Measurements from ENCODE around the gene RAET1G. TPM values are rescaled to one million over a fixed set of nuclear protein-coding genes. Genes with fewer than 3 reads are reported as not detected.

Gene RAET1G
- total RNA-seq, 1 experiment from 2014 or later, result 9.9 TPM

DNA sequence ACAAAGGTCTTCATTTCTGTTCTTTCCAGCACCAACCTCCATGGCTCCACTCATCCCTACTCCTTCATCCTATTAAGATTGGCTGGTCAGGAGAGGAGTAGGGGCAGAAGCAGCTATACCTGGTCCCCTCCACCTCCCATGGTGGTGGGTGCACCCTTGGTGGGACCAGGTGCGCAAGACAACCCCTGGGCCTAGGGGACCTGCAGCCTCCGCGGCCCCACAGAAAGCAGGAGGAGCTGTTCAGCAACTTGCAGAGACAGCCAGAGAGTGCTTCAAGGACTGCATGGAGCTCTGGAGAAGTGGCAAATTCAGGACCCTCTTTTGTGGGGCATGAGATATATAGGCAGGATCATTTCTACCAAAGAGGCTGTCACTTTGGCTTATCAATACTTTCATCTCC lies 28.7 kb upstream of the RAET1G start:
- H3K36me3 Mint-ChIP-seq (ENCODE audit: insufficient read depth, unreplicated experiment), result peaks cover 10% of the 10 kb centered on the region
- H3K27ac Mint-ChIP-seq (ENCODE audit: low read depth, unreplicated experiment), result no peak overlapping the region
- peaks cover 47% of the 10 kb centered on the region for H3K27me3 Mint-ChIP-seq (ENCODE audit: insufficient read depth, unreplicated experiment)
- no TSS peak for BruUV-seq (replicated peaks)
- H3K9me3 Mint-ChIP-seq (ENCODE audit: unreplicated experiment), result no peaks in the 10 kb centered on the region
- no peaks in the 10 kb centered on the region for H3K4me1 Mint-ChIP-seq (ENCODE audit: insufficient read depth, unreplicated experiment)
- ChIA-PET POLR2A (no interaction called here), CTCF (no interaction called here)
- H3K4me3 Mint-ChIP-seq (ENCODE audit: unreplicated experiment), result no peak overlapping the region
- intact Hi-C loops (cut with micrococcal nuclease), result no loop called here
- TF ChIP-seq, protein P1, sequence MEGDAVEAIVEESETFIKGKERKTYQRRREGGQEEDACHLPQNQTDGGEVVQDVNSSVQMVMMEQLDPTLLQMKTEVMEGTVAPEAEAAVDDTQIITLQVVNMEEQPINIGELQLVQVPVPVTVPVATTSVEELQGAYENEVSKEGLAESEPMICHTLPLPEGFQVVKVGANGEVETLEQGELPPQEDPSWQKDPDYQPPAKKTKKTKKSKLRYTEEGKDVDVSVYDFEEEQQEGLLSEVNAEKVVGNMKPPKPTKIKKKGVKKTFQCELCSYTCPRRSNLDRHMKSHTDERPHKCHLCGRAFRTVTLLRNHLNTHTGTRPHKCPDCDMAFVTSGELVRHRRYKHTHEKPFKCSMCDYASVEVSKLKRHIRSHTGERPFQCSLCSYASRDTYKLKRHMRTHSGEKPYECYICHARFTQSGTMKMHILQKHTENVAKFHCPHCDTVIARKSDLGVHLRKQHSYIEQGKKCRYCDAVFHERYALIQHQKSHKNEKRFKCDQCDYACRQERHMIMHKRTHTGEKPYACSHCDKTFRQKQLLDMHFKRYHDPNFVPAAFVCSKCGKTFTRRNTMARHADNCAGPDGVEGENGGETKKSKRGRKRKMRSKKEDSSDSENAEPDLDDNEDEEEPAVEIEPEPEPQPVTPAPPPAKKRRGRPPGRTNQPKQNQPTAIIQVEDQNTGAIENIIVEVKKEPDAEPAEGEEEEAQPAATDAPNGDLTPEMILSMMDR (IDR thresholded peaks at IDR 0.05; ENCODE audit: unreplicated experiment), result no peak
- DNase-seq (ENCODE audit: unreplicated experiment), result no peak

DNA sequence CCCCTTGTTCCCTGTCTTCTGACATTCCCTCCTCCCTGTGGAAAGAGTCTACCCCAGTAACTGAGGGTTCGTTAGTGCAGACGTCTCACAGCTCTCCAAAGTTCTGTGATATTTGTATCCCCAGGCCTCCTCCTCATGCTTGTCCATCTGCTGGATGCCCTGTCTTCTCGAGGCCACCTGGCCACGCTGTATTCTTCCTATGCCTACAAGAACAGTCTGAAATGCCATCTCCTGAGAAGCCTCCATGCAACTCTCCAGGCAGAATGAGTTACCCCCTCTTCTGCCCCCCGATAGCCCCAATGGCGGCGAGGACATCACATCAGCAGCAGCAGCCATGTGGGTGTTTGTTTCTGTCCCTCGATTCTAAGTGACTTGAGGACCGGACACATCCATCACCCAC lies 28.2 kb upstream of the RAET1G start:
- intact Hi-C loops (cut with micrococcal nuclease), result no loop called here
- ChIA-PET CTCF (no interaction called here), POLR2A (no interaction called here)
- H3K27me3 Mint-ChIP-seq (ENCODE audit: insufficient read depth, unreplicated experiment), result peaks cover 42% of the 10 kb centered on the region
- no peaks in the 10 kb centered on the region for H3K9me3 Mint-ChIP-seq (ENCODE audit: unreplicated experiment)
- no peaks in the 10 kb centered on the region for H3K4me1 Mint-ChIP-seq (ENCODE audit: insufficient read depth, unreplicated experiment)
- BruUV-seq (replicated peaks), result no TSS peak
- H3K4me3 Mint-ChIP-seq (ENCODE audit: unreplicated experiment), result no peak overlapping the region
- H3K27ac Mint-ChIP-seq (ENCODE audit: low read depth, unreplicated experiment), result no peak overlapping the region
- peaks cover 12% of the 10 kb centered on the region for H3K36me3 Mint-ChIP-seq (ENCODE audit: insufficient read depth, unreplicated experiment)
- TF ChIP-seq, protein P1 (IDR thresholded peaks at IDR 0.05; ENCODE audit: unreplicated experiment), result no peak
- DNase-seq (ENCODE audit: unreplicated experiment), result no peak

DNA sequence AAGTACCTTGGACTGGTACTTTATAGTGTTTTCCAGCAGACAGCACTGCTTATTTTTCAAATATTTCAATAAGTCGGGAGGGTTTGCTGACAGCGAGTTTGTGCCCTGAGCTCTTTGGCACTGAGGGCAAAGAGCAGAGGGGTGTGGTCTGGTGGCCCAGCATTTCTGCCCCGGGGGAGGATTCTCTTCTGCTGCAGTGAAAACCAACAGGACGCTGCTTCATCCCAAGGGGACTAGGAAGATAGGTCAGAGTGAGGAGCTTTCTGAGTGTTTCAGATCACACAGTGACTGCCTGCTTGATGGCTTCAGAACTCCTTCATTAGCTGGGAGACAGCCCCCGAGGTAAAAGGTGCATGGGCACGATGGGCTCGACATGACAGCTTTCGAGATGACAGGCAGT lies 27.5 kb upstream of the RAET1G start:
- H3K4me1 Mint-ChIP-seq (ENCODE audit: insufficient read depth, unreplicated experiment), result no peaks in the 10 kb centered on the region
- peaks cover 12% of the 10 kb centered on the region for H3K36me3 Mint-ChIP-seq (ENCODE audit: insufficient read depth, unreplicated experiment)
- no peak overlapping the region for H3K4me3 Mint-ChIP-seq (ENCODE audit: unreplicated experiment)
- H3K9me3 Mint-ChIP-seq (ENCODE audit: unreplicated experiment), result no peaks in the 10 kb centered on the region
- intact Hi-C loops (cut with micrococcal nuclease), result no loop called here
- H3K27ac Mint-ChIP-seq (ENCODE audit: low read depth, unreplicated experiment), result no peak overlapping the region
- BruUV-seq (replicated peaks), result no TSS peak
- ChIA-PET POLR2A (no interaction called here), CTCF (interaction anchor here (0.5 to 0.6 kb wide), 2 partner anchors 22 to 25 kb away, joined by 3 read pairs; no protein-coding TSS in a partner anchor)
- no peak for DNase-seq (ENCODE audit: unreplicated experiment)
- peaks cover 35% of the 10 kb centered on the region for H3K27me3 Mint-ChIP-seq (ENCODE audit: insufficient read depth, unreplicated experiment)
- TF ChIP-seq, protein P1 (IDR thresholded peaks at IDR 0.05; ENCODE audit: unreplicated experiment), result no peak

DNA sequence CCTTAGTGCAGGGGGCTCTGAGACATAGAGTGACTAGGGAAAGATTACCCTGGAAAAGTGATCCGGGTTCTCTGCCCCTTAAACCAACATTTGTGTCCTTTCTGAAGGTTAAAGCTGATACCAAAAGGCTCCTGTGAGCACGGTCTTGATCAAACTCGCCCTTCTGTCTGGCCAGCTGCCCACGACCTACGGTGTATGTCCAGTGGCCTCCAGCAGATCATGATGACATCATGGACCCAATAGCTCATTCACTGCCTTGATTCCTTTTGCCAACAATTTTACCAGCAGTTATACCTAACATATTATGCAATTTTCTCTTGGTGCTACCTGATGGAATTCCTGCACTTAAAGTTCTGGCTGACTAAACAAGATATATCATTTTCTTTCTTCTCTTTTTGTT lies 25.7 kb upstream of the RAET1G start:
- POLR2A ChIA-PET, result interaction anchor here (0.6 to 1.0 kb wide), 2 partner anchors 52 to 107 kb away, joined by 3 read pairs; no protein-coding TSS in a partner anchor
- Mint-ChIP-seq H3K27ac (ENCODE audit: low read depth, unreplicated experiment) (no peak overlapping the region), H3K9me3 (ENCODE audit: unreplicated experiment) (no peaks in the 10 kb centered on the region), H3K27me3 (ENCODE audit: insufficient read depth, unreplicated experiment) (peaks cover 25% of the 10 kb centered on the region), H3K4me3 (ENCODE audit: unreplicated experiment) (no peak overlapping the region), H3K4me1 (ENCODE audit: insufficient read depth, unreplicated experiment) (no peaks in the 10 kb centered on the region), H3K36me3 (ENCODE audit: insufficient read depth, unreplicated experiment) (peaks cover 12% of the 10 kb centered on the region)
- CTCF ChIA-PET, result no interaction called here
- no TSS peak for BruUV-seq (replicated peaks)
- intact Hi-C loops (cut with micrococcal nuclease), result no loop called here
- TF ChIP-seq, protein P1 (IDR thresholded peaks at IDR 0.05; ENCODE audit: unreplicated experiment), result no peak
- peak; percentile 11 for DNase-seq (ENCODE audit: unreplicated experiment)
